ENCODE measurements around the gene TRDMT1.

DNA sequence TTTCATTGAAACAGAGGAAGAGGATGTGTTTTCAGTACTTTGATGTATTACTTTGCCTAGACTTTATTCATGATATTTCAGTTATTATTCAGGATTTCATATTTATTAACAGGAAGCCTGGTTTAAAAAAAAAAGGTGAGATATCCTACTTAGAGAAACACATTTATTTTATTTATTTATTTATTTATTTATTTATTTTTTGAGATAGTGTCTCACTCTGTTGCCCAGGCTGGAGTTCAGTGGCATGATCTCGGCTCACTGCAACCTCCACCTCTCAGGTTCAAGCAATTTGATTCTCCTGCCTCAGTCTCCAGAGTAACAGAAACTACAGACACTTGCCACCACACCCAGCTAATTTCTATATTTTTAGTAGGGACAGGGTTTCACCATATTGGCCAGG lies 24.5 kb downstream of the TRDMT1 start:
- TF ChIP-seq, protein P1, sequence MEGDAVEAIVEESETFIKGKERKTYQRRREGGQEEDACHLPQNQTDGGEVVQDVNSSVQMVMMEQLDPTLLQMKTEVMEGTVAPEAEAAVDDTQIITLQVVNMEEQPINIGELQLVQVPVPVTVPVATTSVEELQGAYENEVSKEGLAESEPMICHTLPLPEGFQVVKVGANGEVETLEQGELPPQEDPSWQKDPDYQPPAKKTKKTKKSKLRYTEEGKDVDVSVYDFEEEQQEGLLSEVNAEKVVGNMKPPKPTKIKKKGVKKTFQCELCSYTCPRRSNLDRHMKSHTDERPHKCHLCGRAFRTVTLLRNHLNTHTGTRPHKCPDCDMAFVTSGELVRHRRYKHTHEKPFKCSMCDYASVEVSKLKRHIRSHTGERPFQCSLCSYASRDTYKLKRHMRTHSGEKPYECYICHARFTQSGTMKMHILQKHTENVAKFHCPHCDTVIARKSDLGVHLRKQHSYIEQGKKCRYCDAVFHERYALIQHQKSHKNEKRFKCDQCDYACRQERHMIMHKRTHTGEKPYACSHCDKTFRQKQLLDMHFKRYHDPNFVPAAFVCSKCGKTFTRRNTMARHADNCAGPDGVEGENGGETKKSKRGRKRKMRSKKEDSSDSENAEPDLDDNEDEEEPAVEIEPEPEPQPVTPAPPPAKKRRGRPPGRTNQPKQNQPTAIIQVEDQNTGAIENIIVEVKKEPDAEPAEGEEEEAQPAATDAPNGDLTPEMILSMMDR (IDR thresholded peaks at IDR 0.05 in 8 of 11, conservative IDR thresholded peaks at IDR 0.05 in 3 of 11), result no peak
- TF ChIP-seq POLR2AphosphoS5 (IDR thresholded peaks at IDR 0.05), result no peak
